Testis (tissue), 2 donors: Measurements from ENCODE around the gene SMAD9.

ENCODE experiments used
- POLR2A ChIP-seq: fragments of 450-650 bp; IDR thresholded peaks from one replicate; pipeline ENCODE4 v1.6.1; 2017; ENCODE audit warnings: antibody characterized with exemption, mild to moderate bottlenecking, moderate library complexity
- TF ChIP-seq, protein P1 (sequence below), 3 experiments: fragments of 450-650 bp in 2 of 3; fragments of 200-600 bp in 1 of 3; sonication (generic) in 1 of 3; IDR thresholded peaks; one replicate each; pipeline ENCODE4 v1.5.1; 2016 to 2019; ENCODE audit warnings: antibody characterized with exemption in 3 of 3, mild to moderate bottlenecking in 2 of 3, moderate library complexity in 1 of 3

DNA sequence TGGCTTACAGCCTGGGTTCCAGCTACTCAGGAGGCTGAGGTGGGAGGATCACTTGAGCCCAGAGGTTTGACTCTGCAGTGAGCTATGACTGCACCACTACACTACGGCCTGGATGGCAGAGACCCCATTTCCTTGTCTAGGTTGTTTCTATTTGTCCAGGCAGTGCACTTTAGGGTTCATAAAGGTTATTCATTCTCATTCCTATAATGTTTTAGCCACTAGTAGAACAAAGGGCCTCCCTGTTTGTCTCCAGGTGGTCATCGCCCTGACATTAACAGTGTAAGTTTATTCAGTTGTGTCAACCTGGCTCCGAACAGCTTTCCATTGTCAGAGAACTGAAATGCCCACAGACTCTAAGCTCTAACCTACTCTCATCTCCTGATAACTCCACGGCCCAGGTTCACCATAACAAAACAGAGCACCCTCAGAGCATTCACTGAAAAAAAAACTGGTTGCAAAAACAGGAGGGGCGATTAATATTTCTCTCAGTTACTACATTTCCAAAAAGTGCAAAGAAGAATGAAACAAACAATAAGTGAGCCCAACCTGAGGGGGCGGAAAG lies 37.1 kb downstream of the SMAD9 start:
- TF ChIP-seq, protein P1, sequence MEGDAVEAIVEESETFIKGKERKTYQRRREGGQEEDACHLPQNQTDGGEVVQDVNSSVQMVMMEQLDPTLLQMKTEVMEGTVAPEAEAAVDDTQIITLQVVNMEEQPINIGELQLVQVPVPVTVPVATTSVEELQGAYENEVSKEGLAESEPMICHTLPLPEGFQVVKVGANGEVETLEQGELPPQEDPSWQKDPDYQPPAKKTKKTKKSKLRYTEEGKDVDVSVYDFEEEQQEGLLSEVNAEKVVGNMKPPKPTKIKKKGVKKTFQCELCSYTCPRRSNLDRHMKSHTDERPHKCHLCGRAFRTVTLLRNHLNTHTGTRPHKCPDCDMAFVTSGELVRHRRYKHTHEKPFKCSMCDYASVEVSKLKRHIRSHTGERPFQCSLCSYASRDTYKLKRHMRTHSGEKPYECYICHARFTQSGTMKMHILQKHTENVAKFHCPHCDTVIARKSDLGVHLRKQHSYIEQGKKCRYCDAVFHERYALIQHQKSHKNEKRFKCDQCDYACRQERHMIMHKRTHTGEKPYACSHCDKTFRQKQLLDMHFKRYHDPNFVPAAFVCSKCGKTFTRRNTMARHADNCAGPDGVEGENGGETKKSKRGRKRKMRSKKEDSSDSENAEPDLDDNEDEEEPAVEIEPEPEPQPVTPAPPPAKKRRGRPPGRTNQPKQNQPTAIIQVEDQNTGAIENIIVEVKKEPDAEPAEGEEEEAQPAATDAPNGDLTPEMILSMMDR (IDR thresholded peaks at IDR 0.05), result no peak
- TF ChIP-seq POLR2A, result no peak
